GM10266 (cell line): ENCODE measurements around the gene TARS2.

Source experiments
- DNase-seq: peaks from one replicate; pipeline ENCODE4 v3.0.0; 2012; ENCODE audit errors: extremely low spot score
- CTCF ChIP-seq: IDR thresholded peaks from 2 replicates; pipeline ENCODE4 v1.5.1; 2012; ENCODE audit warnings: mild to moderate bottlenecking, low read depth; ENCODE audit not compliant: control insufficient read depth, insufficient read depth; ENCODE audit errors: missing control alignments

TARS2 gene

GRCh38 chr1:150536836-150537731 is 49.9 kb downstream of the TARS2 start:
- no peak for TF ChIP-seq CTCF
- DNase-seq: no peak

DNA sequence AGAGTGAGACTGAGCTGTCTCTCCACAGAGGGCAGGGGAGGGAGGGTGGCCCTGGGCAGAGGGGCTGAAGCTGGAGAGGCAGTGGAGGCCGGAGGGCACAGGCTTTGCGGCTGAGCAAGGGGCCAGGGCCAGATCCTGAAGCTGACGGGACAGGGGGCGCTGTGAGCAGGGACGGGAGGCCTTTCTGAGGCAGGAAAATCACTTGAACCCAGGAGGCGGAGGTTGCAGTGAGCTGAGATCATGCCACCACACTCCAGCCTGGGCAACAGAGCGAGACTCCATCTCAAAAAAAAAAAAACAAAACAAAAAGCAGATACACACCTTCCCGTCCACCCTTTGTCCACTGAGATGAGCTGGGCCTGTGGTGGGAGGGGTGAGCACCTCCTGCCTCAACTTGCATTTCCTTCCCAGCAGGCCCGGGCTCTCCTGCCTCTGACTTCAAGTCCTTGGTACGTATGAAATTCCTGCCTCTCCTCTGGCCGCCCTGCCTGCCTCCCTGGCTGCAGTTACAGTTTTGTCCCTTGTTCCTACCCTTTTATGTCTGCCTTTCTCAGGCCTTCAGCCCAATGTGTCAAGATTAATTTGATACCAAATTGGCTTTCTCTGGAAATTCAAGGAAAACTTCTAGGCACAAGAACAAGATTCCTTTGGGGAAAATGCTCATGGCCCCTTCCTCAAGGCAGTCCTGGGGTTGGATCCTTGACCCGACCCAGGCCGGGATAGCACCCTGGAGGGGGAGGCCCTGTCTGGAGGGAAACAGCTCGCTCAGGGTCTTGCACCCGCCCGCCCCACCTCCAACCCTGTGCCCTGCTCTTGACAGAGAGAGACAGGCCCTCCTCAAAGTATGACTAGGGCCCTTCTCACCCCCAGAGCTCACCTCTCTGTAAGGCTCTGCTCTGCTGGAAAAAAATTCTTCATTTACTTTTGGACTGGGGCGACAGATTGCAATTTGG is 50.8 kb downstream of the TARS2 start:
- DNase-seq: no peak

DNA sequence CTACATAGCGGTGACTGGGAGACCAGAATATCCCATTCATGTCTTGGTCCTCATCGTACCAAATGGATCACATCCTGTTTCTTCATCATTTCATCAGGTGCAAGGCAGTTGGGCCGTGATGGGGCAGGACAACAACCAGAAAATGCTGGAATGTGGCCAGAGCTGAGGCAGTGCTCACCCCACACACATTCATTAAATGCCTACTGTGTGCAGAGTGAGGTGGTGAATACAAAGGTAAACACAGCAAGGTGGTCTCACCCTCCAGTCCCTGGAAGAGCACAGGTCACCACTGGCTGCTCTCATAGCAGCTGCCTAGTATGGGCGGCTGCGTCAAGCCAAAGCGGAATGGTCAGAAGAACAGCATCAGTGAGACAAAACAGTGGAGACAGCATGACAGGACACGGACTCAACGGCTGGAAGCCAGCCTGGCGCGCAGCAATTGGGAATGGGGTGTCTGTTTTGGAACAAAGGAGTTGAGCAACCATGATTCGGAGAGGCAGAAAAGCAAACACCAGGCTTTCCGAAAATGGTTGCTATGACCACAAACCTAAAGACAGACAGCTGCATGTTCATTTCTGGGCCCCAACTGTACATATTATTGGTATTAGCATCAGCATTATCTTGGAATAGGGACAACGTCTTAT is 56.4 kb downstream of the TARS2 start:
- DNase-seq: no peak

More for the DNA sequence above, 50.8 kb downstream of the TARS2 start:
- peak; percentile 1 for TF ChIP-seq CTCF

DNA sequence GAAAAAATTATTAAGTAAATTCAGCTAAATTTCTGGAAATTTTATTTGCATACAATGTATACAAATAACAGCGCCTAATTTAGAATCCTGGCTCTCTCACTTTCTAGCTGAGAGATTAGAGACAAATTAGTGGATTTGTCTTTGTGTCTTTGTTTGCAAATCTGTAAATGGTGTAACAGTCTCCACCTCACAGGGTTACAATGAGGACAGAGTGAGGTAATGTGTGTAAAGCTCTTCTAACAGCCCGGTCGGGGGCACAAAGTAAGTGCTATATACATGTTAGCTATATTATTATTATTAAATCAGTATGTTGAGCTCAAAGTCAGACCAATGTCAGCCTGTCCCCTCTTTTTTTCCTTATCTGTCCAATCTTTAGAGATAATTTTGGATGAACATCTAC is 57.0 kb downstream of the TARS2 start:
- DNase-seq: no peak
- no peak for TF ChIP-seq CTCF

More for the DNA sequence above, 56.4 kb downstream of the TARS2 start:
- TF ChIP-seq CTCF: no peak

GRCh38 chr1:150545486-150546032 is 58.3 kb downstream of the TARS2 start:
- TF ChIP-seq CTCF: no peak
- DNase-seq: no peak

DNA sequence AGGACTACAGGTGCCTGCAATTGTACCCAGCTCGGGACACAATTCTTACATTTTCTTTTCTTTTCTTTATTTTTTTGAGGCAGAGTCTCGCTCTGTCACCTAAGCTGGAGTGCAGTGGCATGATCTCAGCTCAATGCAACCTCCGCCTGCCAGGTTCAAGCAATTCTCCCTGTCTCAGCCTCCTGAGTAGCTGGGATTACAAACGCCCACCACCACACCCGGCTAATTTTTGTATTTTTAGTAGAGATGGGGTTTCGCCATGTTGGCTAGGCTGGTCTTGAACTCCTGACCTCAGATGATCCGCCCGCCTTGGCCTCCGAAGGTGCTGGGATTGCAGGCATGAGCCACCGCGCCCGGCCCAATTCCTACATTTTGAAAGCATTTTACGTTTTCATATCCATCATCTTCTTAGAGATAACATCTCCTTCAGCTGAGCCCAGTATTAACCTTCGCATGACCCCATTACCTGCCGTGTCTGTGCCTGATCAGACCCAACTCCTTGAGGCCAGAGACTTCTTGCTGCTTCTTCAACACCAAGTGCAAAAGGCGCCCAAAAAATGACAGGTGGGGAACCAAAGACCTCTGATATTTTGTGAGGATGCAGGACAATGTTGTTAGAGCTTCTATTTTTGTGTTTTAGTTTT is 59.2 kb downstream of the TARS2 start:
- TF ChIP-seq CTCF: no peak
- no peak for DNase-seq
